Common myeloid progenitor, CD34-positive (primary cell): ENCODE results near the gene ANO2.

Experiments used
- CTCF ChIA-PET: fragments of 350-600 bp; sonication (Branson Sonifier 250); formaldehyde crosslinking; loops from one replicate; lab custom pipeline; 2021; ENCODE audit warnings: antibody characterized with exemption; lab: Charles Lee
- POLR2A ChIA-PET: fragments of 350-600 bp; sonication (Branson Sonifier 250); formaldehyde crosslinking; loops from one replicate; lab custom pipeline; 2021; ENCODE audit warnings: antibody characterized with exemption; lab: Charles Lee
- DNase-seq, 3 donors: peaks; one replicate each; pipeline versions ENCODE4 v3.0.0 to v3.0.0-alpha.2; 2013
- H3K27ac ChIP-seq, 2 experiments: 1 replicate in 1 of 2; 2 replicates in 1 of 2; pipeline ENCODE4 v1.7.0; 2013; ENCODE audit warnings: inconsistent platforms in 2 of 2, low read length in 2 of 2, mild to moderate bottlenecking in 2 of 2, low read depth in 1 of 2, moderate library complexity in 1 of 2; ENCODE audit not compliant: severe bottlenecking in 2 of 2, insufficient read depth in 1 of 2, poor library complexity in 1 of 2
- H3K27me3 ChIP-seq, 5 experiments: replicated peaks in 2 of 5; 1 replicate in 3 of 5; 2 replicates in 2 of 5; pipeline versions ENCODE4 v1.6.1 to v1.7.0; 2013; ENCODE audit warnings: low read length in 4 of 5, mild to moderate bottlenecking in 2 of 5, moderate library complexity in 2 of 5, inconsistent platforms in 1 of 5; ENCODE audit not compliant: insufficient read depth in 5 of 5, control insufficient read depth in 4 of 5
- H3K36me3 ChIP-seq, 4 experiments: 1 replicate in 2 of 4; 2 replicates in 2 of 4; pipeline versions ENCODE4 v1.6.1 to v1.7.0; 2013; ENCODE audit warnings: low read length in 3 of 4, control low read depth in 1 of 4, mild to moderate bottlenecking in 1 of 4; ENCODE audit not compliant: control insufficient read depth in 4 of 4, insufficient read depth in 4 of 4
- H3K4me1 ChIP-seq, 4 experiments: 1 replicate in 3 of 4; 2 replicates in 1 of 4; pipeline versions ENCODE4 v1.6.1 to v1.7.1; 2013; ENCODE audit warnings: low read length in 3 of 4, mild to moderate bottlenecking in 3 of 4, control low read depth in 1 of 4, inconsistent platforms in 1 of 4, moderate library complexity in 1 of 4; ENCODE audit not compliant: control insufficient read depth in 4 of 4, insufficient read depth in 4 of 4; ENCODE audit errors: control extremely low read depth in 1 of 4
- H3K4me3 ChIP-seq, 7 experiments: 1 replicate in 4 of 7; 2 replicates in 3 of 7; pipeline versions ENCODE4 v1.5.1 to v1.7.0; 2013; ENCODE audit warnings: mild to moderate bottlenecking in 7 of 7, low read length in 6 of 7, moderate library complexity in 6 of 7, inconsistent platforms in 2 of 7, low read depth in 2 of 7, control low read depth in 1 of 7; ENCODE audit not compliant: insufficient read depth in 4 of 7, control insufficient read depth in 1 of 7; ENCODE audit errors: extremely low read depth in 1 of 7
- H3K9me3 ChIP-seq, 5 experiments: 1 replicate in 4 of 5; 2 replicates in 1 of 5; pipeline versions ENCODE4 v1.6.1 to v1.7.1; 2013; ENCODE audit warnings: low read length in 4 of 5, mild to moderate bottlenecking in 2 of 5, inconsistent platforms in 1 of 5, low read depth in 1 of 5, moderate library complexity in 1 of 5; ENCODE audit not compliant: control insufficient read depth in 4 of 5, insufficient read depth in 2 of 5; ENCODE audit errors: control extremely low read depth in 1 of 5
- WGBS: methylation state at CpG from one replicate; pipeline ENCODE4 v1.1.5; 2013; ENCODE audit not compliant: insufficient coverage; 5-methylcytosine and 5-hydroxymethylcytosine counted together

ANO2 gene

DNA sequence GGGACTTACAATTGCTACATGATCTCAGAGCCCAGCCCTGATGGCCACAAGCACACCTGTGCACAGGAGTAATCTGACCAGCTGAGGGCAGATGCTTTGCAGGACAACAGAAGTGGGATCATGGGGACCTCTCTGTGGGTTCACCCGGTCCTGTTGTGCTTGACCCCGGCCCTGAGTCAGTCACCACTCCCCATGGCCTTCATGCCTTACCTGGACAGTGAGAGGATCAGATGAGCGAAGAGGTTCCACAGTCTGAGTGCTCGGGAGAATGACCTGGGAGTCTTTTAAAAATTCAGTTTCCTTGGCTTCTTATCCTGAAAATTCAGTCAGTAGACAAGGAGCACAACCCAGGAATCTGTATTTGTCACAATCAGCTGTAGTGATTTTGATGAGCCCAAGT is 425.0 kb downstream of the ANO2 start:
- ChIA-PET POLR2A (no interaction called here), CTCF (interaction anchor here (1.3 kb wide), 1 partner anchor 12 kb away, joined by 3 read pairs; no protein-coding TSS in a partner anchor)
- H3K27me3 ChIP-seq: no peaks in the 10 kb centered on the region
- DNase-seq: no peak
- 98% methylated on average over 4 of the region's 4 CpGs for WGBS
- no peak overlapping the region for H3K27ac ChIP-seq
- H3K36me3 ChIP-seq: no peaks in the 10 kb centered on the region
- no peaks in the 10 kb centered on the region for H3K4me1 ChIP-seq
- H3K9me3 ChIP-seq: no peaks in the 10 kb centered on the region
- no peak overlapping the region for H3K4me3 ChIP-seq

GRCh38 chr12:5518584-5519365 is 426.3 kb downstream of the ANO2 start:
- Histone ChIP-seq H3K36me3 (no peaks in the 10 kb centered on the region), H3K4me1 (no peaks in the 10 kb centered on the region), H3K9me3 (no peaks in the 10 kb centered on the region), H3K4me3 (no peak overlapping the region), H3K27ac (no peak overlapping the region), H3K27me3 (no peaks in the 10 kb centered on the region)
- no peak for DNase-seq
- POLR2A ChIA-PET: no interaction called here
- CTCF ChIA-PET: no interaction called here
- WGBS: 88% methylated on average over 6 of the region's 8 CpGs

DNA sequence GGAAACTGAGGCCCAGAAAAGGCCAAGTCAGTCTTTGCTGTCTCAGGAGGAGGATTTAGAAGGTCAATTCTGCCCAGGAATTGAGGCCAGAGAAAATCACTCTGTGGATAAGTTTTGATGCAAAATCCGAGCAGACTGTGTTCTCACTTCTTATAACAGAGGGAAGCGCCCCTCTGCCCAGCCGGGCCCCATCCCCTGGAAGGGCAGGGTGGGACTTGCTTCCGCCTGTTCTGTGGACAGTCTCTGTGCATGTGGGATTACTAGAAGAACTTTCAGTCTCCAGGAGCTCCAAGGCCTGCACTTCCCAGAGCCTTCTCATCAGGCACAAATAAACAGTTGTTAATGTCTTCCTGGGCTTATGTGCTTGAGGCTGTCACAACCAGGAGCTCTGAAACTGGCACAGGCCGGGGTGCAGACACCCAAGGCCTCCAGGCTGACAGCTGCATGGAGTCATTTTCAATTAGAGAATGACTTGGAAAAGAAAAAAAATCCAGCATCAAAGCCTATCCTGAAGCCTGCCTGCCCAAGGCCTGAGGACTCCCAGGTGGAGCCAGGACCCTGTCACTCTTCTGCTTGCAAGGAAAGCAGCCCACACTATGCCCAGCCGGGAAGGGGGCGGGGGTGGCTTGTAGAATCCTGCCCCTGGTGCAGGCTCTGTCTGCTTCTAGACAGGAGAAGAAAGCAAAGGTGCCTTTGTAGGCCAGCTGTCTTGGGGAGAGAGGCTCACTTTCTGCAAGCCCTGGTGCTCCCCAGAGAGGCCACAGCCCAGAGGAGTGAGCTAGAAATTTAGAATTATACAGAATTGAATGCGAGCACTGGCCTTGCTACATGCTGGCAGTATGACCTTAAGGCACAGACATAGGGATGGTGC is 428.5 kb downstream of the ANO2 start:
- no peak overlapping the region for H3K4me3 ChIP-seq
- ChIA-PET CTCF (interaction anchor here (1.5 kb wide), 1 partner anchor 88 kb away, joined by 3 read pairs; no protein-coding TSS in a partner anchor), POLR2A (no interaction called here)

GRCh38 chr12:5515458-5515857 is 429.6 kb downstream of the ANO2 start:
- WGBS: no CpG with 5 or more reads among the region's 1 CpG

More for the DNA sequence above, 428.5 kb downstream of the ANO2 start:
- no peak for DNase-seq
- Histone ChIP-seq H3K4me1 (peaks cover 0 to 3% (median under 1%) of the 10 kb centered on the region in 4 experiments), H3K9me3 (no peaks in the 10 kb centered on the region), H3K36me3 (no peaks in the 10 kb centered on the region), H3K27ac (no peak overlapping the region), H3K27me3 (peaks cover 0 to 2% (median 0%) of the 10 kb centered on the region in 5 experiments)
- WGBS: 98% methylated on average over 7 of the region's 8 CpGs

GRCh38 chr12:5514545-5514944 is 430.5 kb downstream of the ANO2 start:
- Histone ChIP-seq H3K9me3 (no peaks in the 10 kb centered on the region), H3K27me3 (peaks cover 0 to 6% (median 0%) of the 10 kb centered on the region in 5 experiments), H3K36me3 (no peaks in the 10 kb centered on the region), H3K4me1 (peaks cover 0 to 3% (median 1%) of the 10 kb centered on the region in 4 experiments), H3K4me3 (no peak overlapping the region), H3K27ac (no peak overlapping the region)
- WGBS: 93% methylated on average over 4 of the region's 4 CpGs
- ChIA-PET CTCF (interaction anchor here (5.2 kb wide), 1 partner anchor 85 kb away, joined by 39 read pairs; the partner anchor contains the start of gene NTF3), POLR2A (no interaction called here)
- no peak for DNase-seq

More at GRCh38 chr12:5515458-5515857, 429.6 kb downstream of the ANO2 start:
- no peaks in the 10 kb centered on the region for H3K9me3 ChIP-seq
- no peak for DNase-seq
- H3K27me3 ChIP-seq: peaks cover 0 to 3% (median 0%) of the 10 kb centered on the region in 5 experiments
- H3K27ac ChIP-seq: no peak overlapping the region
- ChIA-PET CTCF (interaction anchor here (1.5 kb wide), 1 partner anchor 87 kb away, joined by 3 read pairs; no protein-coding TSS in a partner anchor), POLR2A (no interaction called here)
- H3K4me1 ChIP-seq: peaks cover 0 to 3% (median 1%) of the 10 kb centered on the region in 4 experiments
- no peaks in the 10 kb centered on the region for H3K36me3 ChIP-seq
- no peak overlapping the region for H3K4me3 ChIP-seq

DNA sequence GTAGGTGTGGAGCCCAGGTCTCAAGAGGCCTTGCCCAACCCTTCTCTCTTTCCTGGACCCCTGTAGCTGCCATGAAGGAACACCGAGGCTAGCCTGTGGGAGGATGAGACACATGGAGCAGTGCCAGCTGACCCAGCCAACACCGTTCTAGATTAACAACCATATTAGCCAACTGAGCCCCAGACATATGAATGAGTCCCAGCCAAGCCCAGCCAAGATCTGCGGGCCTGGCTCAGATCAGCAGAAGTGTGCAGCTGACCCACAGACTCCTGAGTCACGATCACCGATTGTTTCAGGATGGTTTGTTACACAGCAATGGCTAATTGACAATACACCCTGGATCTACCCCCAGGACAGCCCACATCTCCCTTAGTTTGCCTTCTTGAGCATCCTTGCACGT is 431.0 kb downstream of the ANO2 start:
- H3K9me3 ChIP-seq: no peaks in the 10 kb centered on the region
- no peak overlapping the region for H3K4me3 ChIP-seq
- WGBS: 95% methylated on average over 5 of the region's 6 CpGs
- ChIA-PET CTCF (interaction anchor here (5.2 kb wide), 1 partner anchor 84 kb away, joined by 39 read pairs; the partner anchor contains the start of gene NTF3), POLR2A (no interaction called here)
- DNase-seq: no peak
- H3K27me3 ChIP-seq: peaks cover 0 to 6% (median 0%) of the 10 kb centered on the region in 5 experiments
- H3K4me1 ChIP-seq: peaks cover 0 to 3% (median 1%) of the 10 kb centered on the region in 4 experiments
- H3K27ac ChIP-seq: no peak overlapping the region
- H3K36me3 ChIP-seq: no peaks in the 10 kb centered on the region
